Sigmoid colon (tissue), 7 donors: ENCODE results near the gene TMUB1. TPM values are rescaled to one million over a fixed set of nuclear protein-coding genes. Genes with fewer than 3 reads are reported as not detected.
A peak's percentile ranks its signal among the peaks of the same experiment; 100 is the strongest.

Experiments used
- DNase-seq: peaks from one replicate; pipeline ENCODE4 v3.0.0-alpha.2; 2019
- H3K27ac ChIP-seq, 4 donors: fragments of 200-600 bp; sonication (generic); one replicate each; pipeline ENCODE4 v1.5.1; 2016 to 2019; ENCODE audit warnings: mild to moderate bottlenecking in 1 of 4
- H3K27me3 ChIP-seq, 3 donors: fragments of 200-600 bp; sonication (generic); one replicate each; pipeline ENCODE4 v1.5.1; 2019; ENCODE audit warnings: mild to moderate bottlenecking in 1 of 3
- H3K36me3 ChIP-seq, 4 donors: fragments of 200-600 bp; sonication (generic); one replicate each; pipeline ENCODE4 v1.5.1; 2016 to 2019
- H3K4me1 ChIP-seq, 4 donors: fragments of 200-600 bp; sonication (generic); one replicate each; pipeline ENCODE4 v1.5.1; 2017 to 2019
- H3K4me3 ChIP-seq, 4 donors: fragments of 200-600 bp; sonication (generic); one replicate each; pipeline ENCODE4 v1.5.1; 2017 to 2019; ENCODE audit warnings: mild to moderate bottlenecking in 2 of 4, moderate library complexity in 1 of 4
- H3K9me3 ChIP-seq, 4 donors: fragments of 200-600 bp in 3 of 4; sonication (generic) in 3 of 4; one replicate each; pipeline versions ENCODE4 v1.5.1 to v1.6.1; 2013 to 2019
- EP300 ChIP-seq, 4 donors: sonication (generic); formaldehyde crosslinking; IDR thresholded peaks; one replicate each; pipeline ENCODE4 v1.6.1; 2017; ENCODE audit warnings: antibody characterized with exemption in 4 of 4
- POLR2A ChIP-seq, 2 donors: fragments of 450-650 bp; IDR thresholded peaks; one replicate each; pipeline ENCODE4 v1.6.1; 2016; ENCODE audit warnings: antibody characterized with exemption in 2 of 2, mild to moderate bottlenecking in 2 of 2, moderate library complexity in 2 of 2
- POLR2AphosphoS5 ChIP-seq, 4 donors: sonication (generic); formaldehyde crosslinking; IDR thresholded peaks; one replicate each; pipeline ENCODE4 v1.6.1; 2017; ENCODE audit warnings: antibody characterized with exemption in 4 of 4
- WGBS, 2 donors: extraction: QIAGEN DNeasy Blood & Tissue Kit; methylation state at CpG; one replicate each; pipeline ENCODE4 v1.1.7; 2013; 5-methylcytosine and 5-hydroxymethylcytosine counted together
- intact Hi-C: fragments of 100-400 bp; cut with DNase I; formaldehyde crosslinking; loops from one replicate; pipeline ENCODE4 v1.15.1; 2023
- polyA plus RNA-seq, 3 donors: library from polyadenylated mRNA; stranded (reverse); fragments of 200-250 nt; gene quantifications; one replicate each; pipeline ENCODE4 v1.2.3, GENCODE V29; 2013
- total RNA-seq, 4 donors: library from RNA; depleted of rRNA; stranded (reverse); fragments of >200 nt; gene quantifications; one replicate each; pipeline ENCODE4 v1.1.0, GENCODE V29; 2016
- TF ChIP-seq, protein P1 (sequence below), 4 experiments: fragments of 450-650 bp in 3 of 4; fragments of 200-600 bp in 1 of 4; IDR thresholded peaks; one replicate each; pipeline ENCODE4 v1.5.1; 2016 to 2019; ENCODE audit warnings: antibody characterized with exemption in 4 of 4, mild to moderate bottlenecking in 3 of 4, moderate library complexity in 2 of 4
- donor health status: healthy with polysubstance abuse.
- donor health status: Bipolar disorder and iron deficiency.
- donor health status: healthy.

The TMUB1 gene
- total and polyA plus RNA-seq, 7 donors = 33.4 to 74.6 (median 45.0) TPM

DNA sequence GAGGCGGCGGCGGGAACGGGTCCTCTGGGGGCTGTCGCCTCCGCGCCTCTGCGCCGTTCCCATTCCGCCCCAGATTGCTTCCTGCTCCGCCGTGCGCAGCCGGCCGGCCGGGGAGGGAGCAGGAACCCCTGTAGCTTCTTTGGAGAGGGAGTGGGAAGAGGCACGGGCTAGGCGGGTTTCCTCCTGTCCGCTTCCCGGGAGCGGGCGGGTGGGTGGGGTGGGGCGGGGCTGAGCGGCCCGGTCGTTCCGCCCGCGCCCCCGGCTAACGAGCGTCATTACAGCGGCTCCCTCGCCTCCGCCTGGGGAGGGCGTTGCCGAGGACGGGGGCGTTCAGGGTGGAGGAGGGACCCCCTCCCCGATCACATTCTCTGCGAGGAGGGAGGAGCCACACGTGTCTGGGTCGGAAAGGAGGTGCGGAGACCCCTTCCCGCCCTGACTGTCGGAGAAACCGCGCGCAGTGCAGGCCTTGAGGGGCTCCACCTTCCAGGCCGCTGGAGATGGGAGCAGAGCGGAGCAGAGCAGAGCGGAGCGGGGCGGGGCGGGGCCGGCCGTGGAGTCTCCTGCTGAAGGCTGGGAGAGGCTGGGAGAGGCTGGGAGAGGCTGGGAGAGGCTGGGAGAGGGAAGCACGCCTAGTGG, 42.7 kb upstream of the TMUB1 start:
- H3K27me3 ChIP-seq = no peaks in the 10 kb centered on the region
- DNase-seq = no peak
- intact Hi-C loops = loop anchor here (2.0 kb wide), 1 partner anchor 177 kb away; no protein-coding TSS in a partner anchor
- peaks cover 0 to 26% (median 15%) of the 10 kb centered on the region in 4 donors for H3K4me1 ChIP-seq
- WGBS, 2 donors = 9 to 57% methylated on average over 58 of the region's 58 CpGs
- peaks cover 24 to 64% (median 48%) of the 10 kb centered on the region in 4 donors for H3K36me3 ChIP-seq
- TF ChIP-seq POLR2AphosphoS5 (IDR thresholded peaks at IDR 0.05) (no peak), EP300 (IDR thresholded peaks at IDR 0.05) (no peak), POLR2A (IDR thresholded peaks at IDR 0.05) (no peak)
- TF ChIP-seq, protein P1, sequence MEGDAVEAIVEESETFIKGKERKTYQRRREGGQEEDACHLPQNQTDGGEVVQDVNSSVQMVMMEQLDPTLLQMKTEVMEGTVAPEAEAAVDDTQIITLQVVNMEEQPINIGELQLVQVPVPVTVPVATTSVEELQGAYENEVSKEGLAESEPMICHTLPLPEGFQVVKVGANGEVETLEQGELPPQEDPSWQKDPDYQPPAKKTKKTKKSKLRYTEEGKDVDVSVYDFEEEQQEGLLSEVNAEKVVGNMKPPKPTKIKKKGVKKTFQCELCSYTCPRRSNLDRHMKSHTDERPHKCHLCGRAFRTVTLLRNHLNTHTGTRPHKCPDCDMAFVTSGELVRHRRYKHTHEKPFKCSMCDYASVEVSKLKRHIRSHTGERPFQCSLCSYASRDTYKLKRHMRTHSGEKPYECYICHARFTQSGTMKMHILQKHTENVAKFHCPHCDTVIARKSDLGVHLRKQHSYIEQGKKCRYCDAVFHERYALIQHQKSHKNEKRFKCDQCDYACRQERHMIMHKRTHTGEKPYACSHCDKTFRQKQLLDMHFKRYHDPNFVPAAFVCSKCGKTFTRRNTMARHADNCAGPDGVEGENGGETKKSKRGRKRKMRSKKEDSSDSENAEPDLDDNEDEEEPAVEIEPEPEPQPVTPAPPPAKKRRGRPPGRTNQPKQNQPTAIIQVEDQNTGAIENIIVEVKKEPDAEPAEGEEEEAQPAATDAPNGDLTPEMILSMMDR (IDR thresholded peaks at IDR 0.05) = no peak
- no peaks in the 10 kb centered on the region for H3K9me3 ChIP-seq
- peak overlapping the region in 3 of 4 donors; percentile 40 to 48 (median 47) for H3K4me3 ChIP-seq
- peak overlapping the region in 1 of 4 donors; percentile 19 for H3K27ac ChIP-seq

DNA sequence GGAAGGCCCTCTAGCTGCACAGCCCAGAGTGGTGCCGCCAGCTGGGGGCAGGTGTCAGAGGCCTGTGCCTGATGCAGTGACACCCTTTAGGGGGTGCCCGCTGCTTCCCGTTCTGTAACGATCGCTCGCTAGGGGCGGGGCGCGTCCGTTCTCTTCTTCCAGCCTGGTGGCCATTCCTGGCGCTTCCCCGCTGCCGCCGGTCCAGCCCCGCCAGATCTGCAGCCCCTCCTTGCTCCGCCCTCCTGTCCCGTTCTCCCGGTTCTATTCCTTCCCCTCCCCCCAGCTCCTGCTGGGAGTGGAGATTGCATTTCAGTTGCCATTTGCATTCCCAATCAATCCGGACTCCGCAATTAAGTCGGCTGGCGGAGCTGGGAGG, 42.2 kb upstream of the TMUB1 start:
- peak overlapping the region in 1 of 4 donors; percentile 19 for H3K27ac ChIP-seq
- WGBS, 2 donors = 8 to 36% methylated on average over 22 of the region's 22 CpGs

DNA sequence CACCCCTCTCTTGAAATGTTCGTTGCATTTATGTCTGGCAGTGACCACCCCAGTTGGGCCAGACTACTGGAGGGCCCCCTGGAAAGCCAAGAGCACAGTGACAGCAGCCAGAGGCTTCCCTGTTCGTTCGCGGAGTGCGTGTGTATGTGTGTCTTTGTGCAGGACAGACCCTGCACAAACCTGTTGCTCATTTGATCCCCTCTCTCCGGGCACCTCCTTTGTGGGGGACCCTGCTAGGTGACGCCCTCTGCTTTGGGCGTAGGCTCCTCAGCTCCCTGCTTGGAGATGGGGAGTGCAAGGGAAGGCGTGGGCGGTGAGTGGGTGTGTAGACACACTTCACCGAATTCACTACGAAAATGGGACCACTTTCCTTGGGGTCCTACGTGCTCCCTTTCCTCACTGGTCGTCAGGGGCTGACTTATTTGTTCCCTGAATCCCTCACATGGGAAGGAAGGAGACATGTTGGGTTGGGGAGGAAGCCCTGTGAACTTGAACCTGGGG, 41.7 kb upstream of the TMUB1 start:
- TF ChIP-seq EP300 (IDR thresholded peaks at IDR 0.05) = no peak
- TF ChIP-seq POLR2AphosphoS5 (IDR thresholded peaks at IDR 0.05) = no peak
- no peak for TF ChIP-seq POLR2A (IDR thresholded peaks at IDR 0.05)
- TF ChIP-seq, protein P1 (IDR thresholded peaks at IDR 0.05) = no peak
- Histone ChIP-seq H3K9me3 (no peaks in the 10 kb centered on the region), H3K4me1 (peaks cover 0 to 26% (median 15%) of the 10 kb centered on the region in 4 donors), H3K4me3 (peak overlapping the region in 1 of 4 donors; percentile 47), H3K27ac (no peak overlapping the region), H3K27me3 (no peaks in the 10 kb centered on the region), H3K36me3 (peaks cover 27 to 64% (median 48%) of the 10 kb centered on the region in 4 donors)
- intact Hi-C loops = loop anchor here (1.0 to 2.0 kb wide), 2 partner anchors 47 to 178 kb away; no protein-coding TSS in a partner anchor
- 82 to 92% methylated on average over 14 of the region's 14 CpGs for WGBS, 2 donors
- no peak for DNase-seq

More for the DNA sequence above, 42.2 kb upstream of the TMUB1 start:
- Histone ChIP-seq H3K4me1 (peaks cover 0 to 26% (median 15%) of the 10 kb centered on the region in 4 donors), H3K36me3 (peaks cover 27 to 64% (median 48%) of the 10 kb centered on the region in 4 donors), H3K27me3 (no peaks in the 10 kb centered on the region), H3K9me3 (no peaks in the 10 kb centered on the region), H3K4me3 (peak overlapping the region in 3 of 4 donors; percentile 40 to 48 (median 47))
- intact Hi-C loops = loop anchor here (2.0 kb wide), 1 partner anchor 177 kb away; no protein-coding TSS in a partner anchor
- DNase-seq = no peak
- TF ChIP-seq POLR2A (IDR thresholded peaks at IDR 0.05) = no peak
- TF ChIP-seq, protein P1 (IDR thresholded peaks at IDR 0.05) = peak in 1 of 4 experiments; percentile 24

DNA sequence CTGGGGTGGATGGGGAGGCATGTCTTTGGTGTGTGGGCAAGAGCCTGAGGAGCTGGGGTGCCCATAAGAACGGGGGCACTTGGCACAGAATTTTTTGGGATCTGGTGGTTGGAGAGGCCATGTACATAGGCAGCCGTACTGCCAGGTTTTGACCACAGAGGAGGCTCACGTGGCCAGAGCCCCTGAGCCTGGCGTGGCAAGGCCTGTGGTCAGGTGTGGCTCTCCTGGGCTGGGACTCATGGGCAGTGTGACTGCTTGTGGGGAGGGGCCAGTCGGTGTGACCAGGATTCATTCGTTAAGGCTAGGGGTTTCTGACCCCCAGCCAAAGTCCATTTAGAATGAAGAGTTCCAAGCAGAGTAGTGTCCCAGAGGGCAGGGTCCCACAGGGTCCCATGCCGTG, 41.2 kb upstream of the TMUB1 start:
- H3K4me1 ChIP-seq = peaks cover 0 to 26% (median 15%) of the 10 kb centered on the region in 4 donors
- WGBS, 2 donors = 84 to 93% methylated on average over 7 of the region's 7 CpGs
- no peak for DNase-seq
- no peaks in the 10 kb centered on the region for H3K9me3 ChIP-seq
- no peak overlapping the region for H3K4me3 ChIP-seq
- H3K36me3 ChIP-seq = peaks cover 25 to 64% (median 48%) of the 10 kb centered on the region in 4 donors
- intact Hi-C loops = loop anchor here (1.0 to 2.0 kb wide), 2 partner anchors 48 to 178 kb away; no protein-coding TSS in a partner anchor
- no peaks in the 10 kb centered on the region for H3K27me3 ChIP-seq
- H3K27ac ChIP-seq = no peak overlapping the region
- TF ChIP-seq POLR2A (IDR thresholded peaks at IDR 0.05) (no peak), EP300 (IDR thresholded peaks at IDR 0.05) (no peak), POLR2AphosphoS5 (IDR thresholded peaks at IDR 0.05) (no peak)
- TF ChIP-seq, protein P1 (IDR thresholded peaks at IDR 0.05) = no peak
